ENCODE measurements around the gene EZR.

Gene EZR

GRCh38 chr6:158819213-158819976, at the start of gene EZR:
Gene EZR (minus strand): TSS chr6:158819368. CDS start chr6:158818093, 1,275 bp downstream.
- DNase-seq, result peak; percentile 77 to 82
- TF ChIP-seq POLR2A (IDR thresholded peaks at IDR 0.05; ENCODE audit: low read length) (peak; percentile 66), GATA1 (IDR thresholded peaks at IDR 0.05; ENCODE audit: low read depth, low read length) (no peak)

- DNase-seq, result peak in 1 of 2 experiments; percentile 15
- TF ChIP-seq POLR2A (IDR thresholded peaks at IDR 0.05; ENCODE audit: low read length), result no peak
- TF ChIP-seq GATA1 (IDR thresholded peaks at IDR 0.05; ENCODE audit: low read depth, low read length), result no peak
Observed at GRCh38 chr6:158868122-158868480, 48.9 kb upstream of the EZR start.

- TF ChIP-seq GATA1 (IDR thresholded peaks at IDR 0.05; ENCODE audit: low read depth, low read length), result no peak
- no peak for TF ChIP-seq POLR2A (IDR thresholded peaks at IDR 0.05; ENCODE audit: low read length)
- peak in 1 of 2 experiments; percentile 31 for DNase-seq
Observed at GRCh38 chr6:158867381-158868121, 48.4 kb upstream of the EZR start.

- no peak for TF ChIP-seq GATA1 (IDR thresholded peaks at IDR 0.05; ENCODE audit: low read depth, low read length)
- no peak for TF ChIP-seq POLR2A (IDR thresholded peaks at IDR 0.05; ENCODE audit: low read length)
- DNase-seq, result no peak
Observed at GRCh38 chr6:158865769-158866168, 46.6 kb upstream of the EZR start.

- TF ChIP-seq POLR2A (IDR thresholded peaks at IDR 0.05; ENCODE audit: low read length), result no peak
- TF ChIP-seq GATA1 (IDR thresholded peaks at IDR 0.05; ENCODE audit: low read depth, low read length), result no peak
- no peak for DNase-seq
Observed at GRCh38 chr6:158863646-158864045, 44.5 kb upstream of the EZR start.

- TF ChIP-seq GATA1 (IDR thresholded peaks at IDR 0.05; ENCODE audit: low read depth, low read length) (no peak), POLR2A (IDR thresholded peaks at IDR 0.05; ENCODE audit: low read length) (no peak)
- DNase-seq, result no peak
Observed at GRCh38 chr6:158861686-158862381, 42.7 kb upstream of the EZR start.

- DNase-seq, result peak; percentile 59 to 77
- TF ChIP-seq POLR2A (IDR thresholded peaks at IDR 0.05; ENCODE audit: low read length) (peak; percentile 76), GATA1 (IDR thresholded peaks at IDR 0.05; ENCODE audit: low read depth, low read length) (no peak)
Observed at GRCh38 chr6:158860279-158860865, 41.2 kb upstream of the EZR start.

GRCh38 chr6:158856261-158856660, 37.1 kb upstream of the EZR start:
- no peak for DNase-seq
- TF ChIP-seq POLR2A (IDR thresholded peaks at IDR 0.05; ENCODE audit: low read length) (no peak), GATA1 (IDR thresholded peaks at IDR 0.05; ENCODE audit: low read depth, low read length) (no peak)

GRCh38 chr6:158854214-158855101, 35.3 kb upstream of the EZR start:
- DNase-seq, result peak; percentile 81 to 87
- TF ChIP-seq GATA1 (IDR thresholded peaks at IDR 0.05; ENCODE audit: low read depth, low read length) (no peak), POLR2A (IDR thresholded peaks at IDR 0.05; ENCODE audit: low read length) (peak; percentile 27)

- TF ChIP-seq GATA1 (IDR thresholded peaks at IDR 0.05; ENCODE audit: low read depth, low read length), result no peak
- no peak for TF ChIP-seq POLR2A (IDR thresholded peaks at IDR 0.05; ENCODE audit: low read length)
- peak in 1 of 2 experiments; percentile 49 for DNase-seq
Observed at GRCh38 chr6:158853880-158854213, 34.7 kb upstream of the EZR start.

- no peak for TF ChIP-seq GATA1 (IDR thresholded peaks at IDR 0.05; ENCODE audit: low read depth, low read length)
- TF ChIP-seq POLR2A (IDR thresholded peaks at IDR 0.05; ENCODE audit: low read length), result peak; percentile 60
- DNase-seq, result peak; percentile 92 to 93
Observed at GRCh38 chr6:158853072-158853879, 34.1 kb upstream of the EZR start.
